ENCODE results near the gene DGKK.
"Not testable (repeated sequence)": the region's sequence is repeated elsewhere in the genome, so short reads cannot be mapped to it uniquely, and the experiment has no call there.

DGKK gene

GRCh38 chrX:50407976-50408375 is 62.6 kb downstream of the DGKK start:
- no peak for DNase-seq

DNA sequence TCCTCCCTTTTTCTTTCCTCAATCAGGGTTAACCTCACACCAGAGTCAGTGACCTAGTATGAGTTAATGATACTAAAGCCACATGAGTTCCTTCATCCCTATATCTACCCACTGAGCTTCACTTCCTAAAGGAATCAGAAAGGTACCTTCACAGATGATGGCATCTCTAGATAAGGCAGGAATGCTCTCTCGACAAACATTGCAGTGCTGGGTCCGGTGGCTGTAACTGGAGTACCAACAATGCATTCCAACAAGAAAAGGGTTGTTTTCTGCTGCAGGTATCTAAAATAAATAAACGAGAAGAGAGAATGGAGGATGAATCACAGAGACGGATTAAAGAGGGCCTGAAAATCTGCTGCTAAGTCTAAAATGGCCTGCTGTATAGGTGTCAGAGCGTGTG is 66.7 kb downstream of the DGKK start:
- no peak for DNase-seq

DNA sequence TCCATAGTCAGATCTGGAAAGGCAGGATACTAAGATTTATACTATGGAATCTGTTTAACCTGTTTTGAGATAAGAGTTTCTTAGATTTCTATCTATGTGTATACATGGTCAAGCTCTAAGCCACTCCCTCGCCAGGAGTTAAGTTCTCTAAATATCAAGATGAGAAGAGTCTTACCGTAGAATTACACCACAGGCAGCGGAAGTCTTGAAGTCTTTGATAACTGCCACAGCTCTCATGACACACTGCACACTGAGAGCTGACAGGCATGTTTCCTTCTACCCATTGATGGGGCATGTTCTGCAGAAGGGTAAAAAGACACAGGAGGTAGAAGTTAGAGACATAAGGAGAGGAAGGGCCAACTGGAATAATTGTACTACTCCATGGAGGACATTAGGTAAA is 67.7 kb downstream of the DGKK start:
- DNase-seq = no peak

DNA sequence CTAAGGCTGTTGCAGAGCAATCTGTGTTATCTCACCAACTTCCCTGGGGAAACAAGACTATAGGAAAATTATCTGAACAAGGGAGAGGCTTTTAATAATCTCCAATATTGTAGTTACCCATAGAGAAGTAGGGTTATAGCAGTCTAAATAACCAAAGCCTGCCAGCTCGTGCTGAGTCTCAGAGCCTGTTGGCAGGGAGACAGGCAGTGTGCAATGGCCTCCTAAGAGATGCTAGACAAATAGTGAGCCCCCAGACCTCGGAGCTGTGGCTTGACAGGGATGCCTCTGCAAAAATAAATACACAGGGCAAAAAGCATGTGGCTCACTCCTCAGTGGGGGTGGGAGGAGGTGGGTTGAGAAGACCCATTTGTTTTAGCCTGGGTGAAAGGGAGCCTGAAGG is 76.7 kb downstream of the DGKK start:
- DNase-seq = no peak

DNA sequence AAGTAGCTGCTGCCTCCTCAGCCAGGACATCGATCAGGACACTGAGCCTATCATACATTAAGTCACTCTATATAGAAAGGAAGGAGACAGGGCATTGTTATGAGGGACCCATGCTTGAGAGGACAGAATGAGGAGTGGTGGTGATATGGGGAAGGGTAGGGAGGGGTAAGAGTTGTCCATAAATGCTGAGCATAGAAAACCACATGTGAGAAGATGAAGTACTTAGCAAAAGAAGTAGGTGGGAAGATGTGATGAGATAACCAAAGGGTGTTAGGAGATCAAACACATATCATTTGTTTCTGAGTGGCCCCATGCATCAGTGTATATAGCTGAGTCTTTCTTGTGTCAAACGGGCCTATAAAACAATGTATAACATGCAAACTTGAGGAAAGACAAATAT is 84.1 kb downstream of the DGKK start:
- DNase-seq = no peak

- no peak for DNase-seq
Observed at GRCh38 chrX:50381729-50382415, 88.8 kb downstream of the DGKK start.

DNA sequence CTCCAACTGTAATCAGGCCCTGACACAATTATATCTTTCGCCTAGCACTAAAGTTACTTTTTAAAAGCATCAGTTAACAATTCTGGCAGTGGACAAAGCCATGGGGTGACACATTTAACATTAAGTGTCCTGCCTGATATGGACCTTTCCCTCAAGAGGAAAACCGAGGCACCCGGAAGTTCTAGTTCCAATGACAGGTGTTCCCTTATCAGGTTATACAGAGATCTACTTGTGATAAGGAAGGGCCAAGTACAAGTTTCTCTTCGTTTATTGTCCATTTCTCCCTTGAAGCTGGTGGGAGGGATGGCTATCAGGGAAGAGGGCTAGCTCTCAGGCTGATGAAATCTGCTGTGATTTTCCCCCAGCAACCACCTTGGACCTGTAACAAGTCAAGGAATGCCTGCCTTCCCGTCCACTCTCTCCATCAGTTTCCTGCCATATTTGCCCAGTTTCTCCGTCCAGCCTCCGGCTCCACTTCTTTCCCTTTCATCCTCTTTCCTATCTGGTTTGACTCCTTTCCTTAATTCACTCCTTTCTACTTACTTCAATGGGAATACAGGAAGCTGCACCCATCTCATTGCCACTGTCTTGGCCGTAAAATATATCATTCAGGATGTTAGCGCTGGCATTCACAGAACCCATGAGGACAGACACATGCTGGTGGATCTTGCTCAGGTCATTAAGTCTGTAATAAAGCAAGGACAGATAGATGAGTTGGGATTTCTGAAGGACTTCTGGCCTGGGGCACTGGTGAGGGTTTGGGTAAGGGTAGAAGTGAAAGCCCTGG is 95.0 kb downstream of the DGKK start:
- DNase-seq = no peak

GRCh38 chrX:50372966-50373365 is 97.7 kb downstream of the DGKK start:
- no peak for DNase-seq

- no peak for DNase-seq
Observed at GRCh38 chrX:50343917-50344316, 126.7 kb downstream of the DGKK start.

DNA sequence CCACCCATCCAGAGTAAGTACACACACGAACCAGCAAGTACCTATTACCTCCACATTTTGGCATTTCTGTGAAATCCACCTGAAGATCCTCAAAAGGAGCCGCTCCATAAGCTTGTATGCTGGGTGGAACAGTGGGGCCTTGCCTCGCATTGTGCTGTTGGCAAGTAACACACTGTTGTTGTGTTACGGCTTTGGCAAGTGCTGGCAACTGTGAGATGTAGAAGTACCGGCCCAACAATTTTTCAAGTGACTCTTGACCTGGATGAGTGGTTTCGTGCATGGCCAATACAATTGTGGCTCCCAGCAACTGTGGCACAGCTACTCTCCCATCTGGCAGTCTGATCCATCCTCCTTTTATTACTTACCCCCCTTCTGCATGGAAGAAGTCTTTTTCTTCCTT is 137.3 kb downstream of the DGKK start:
- no peak for DNase-seq

DNA sequence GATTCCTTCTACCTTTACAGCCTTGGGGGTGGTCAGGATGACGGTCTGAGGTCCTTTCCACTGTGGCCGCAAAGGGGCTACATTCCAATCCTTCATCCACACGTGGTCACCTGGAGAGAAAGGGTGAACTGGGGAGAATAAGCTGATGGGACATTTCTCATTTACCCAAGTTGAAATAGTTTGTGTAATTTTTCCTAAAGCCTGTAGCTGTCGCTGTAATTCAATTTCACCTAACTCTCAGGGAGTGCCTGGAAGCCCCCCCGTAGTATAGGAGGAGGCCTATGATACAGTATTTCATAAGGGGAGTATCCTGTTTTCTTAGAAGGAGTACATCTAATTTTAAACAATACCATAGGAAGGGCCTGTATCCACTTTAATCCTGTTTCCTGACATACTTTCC is 138.0 kb downstream of the DGKK start:
- DNase-seq = not testable (repeated sequence)

DNA sequence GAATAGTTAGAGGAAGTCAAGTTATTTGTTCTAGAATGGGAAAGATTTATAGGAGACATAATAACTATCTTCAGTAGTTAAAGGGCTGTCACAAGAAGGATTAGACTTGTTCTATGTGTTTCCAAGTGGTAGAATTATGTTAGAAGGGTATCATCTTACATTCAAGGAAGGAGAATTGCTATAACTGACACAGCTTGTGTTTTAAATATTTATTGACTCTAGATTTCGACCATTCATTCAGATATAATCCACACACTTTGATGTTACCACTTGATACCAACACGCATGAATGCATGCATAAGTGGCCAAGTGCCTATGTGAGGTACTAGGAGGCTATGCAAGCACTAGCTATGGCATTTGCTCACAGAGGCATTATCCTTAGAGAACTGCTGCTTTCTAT is 143.4 kb downstream of the DGKK start:
- no peak for DNase-seq

Data from right forelimb (tissue), 1 donor.